MV-4-11 (cell line): ENCODE data around the gene TRIM7.

Experiments used
- DNase-seq: peaks from one replicate; lab custom pipeline; 2025; lab: John Stamatoyannopoulos, UW

TRIM7 gene

DNA sequence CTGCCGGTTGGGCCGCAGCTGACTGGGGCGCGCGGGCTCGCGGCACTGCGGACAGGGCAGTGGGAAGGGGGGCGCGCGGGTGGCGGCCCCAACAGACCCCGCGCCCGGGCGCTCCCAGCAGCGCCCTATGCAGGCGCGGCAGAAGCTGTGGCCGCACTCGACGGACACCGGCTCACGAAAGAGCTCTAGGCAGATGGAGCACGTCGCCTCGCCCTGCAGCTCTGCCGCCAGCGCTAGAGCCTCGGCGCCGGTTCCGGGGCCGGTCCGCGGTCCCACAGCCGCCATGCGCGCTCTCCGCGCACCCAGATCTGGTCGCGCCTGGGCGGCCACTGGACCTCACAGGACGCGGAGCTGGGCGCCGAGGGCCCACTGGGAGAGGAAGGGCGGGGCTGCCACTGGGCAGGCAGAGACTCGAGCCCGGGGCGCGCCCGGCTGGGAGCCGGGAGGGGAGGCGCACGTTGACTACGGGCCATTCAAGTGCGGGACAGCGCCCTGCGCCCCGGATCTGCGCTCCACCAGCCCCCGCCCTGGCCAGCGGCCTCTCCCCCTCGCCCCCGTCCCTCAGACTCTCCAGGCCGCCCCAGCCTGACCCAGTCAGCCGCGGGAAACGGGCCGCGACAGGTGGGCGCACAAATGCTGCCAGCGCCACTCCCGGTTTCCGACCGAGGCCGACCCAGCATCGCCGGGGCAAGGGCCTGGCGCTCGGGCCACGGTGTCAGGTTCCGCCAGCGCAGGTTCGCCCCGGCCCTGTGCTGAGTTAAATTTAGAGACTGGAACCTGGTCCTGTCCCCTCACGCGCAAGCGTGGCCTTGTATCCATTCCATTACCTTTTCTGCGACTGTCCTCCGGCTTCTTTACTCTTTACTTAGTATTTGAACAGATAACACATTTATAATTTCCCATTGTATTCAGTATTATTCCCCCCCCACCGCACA lies at the start of gene TRIM7:
Gene TRIM7 (minus strand): TSS at position 371 of the 935 bp plus-strand sequence. CDS start 86 bp downstream, at position 285.
- no peak for DNase-seq

DNA sequence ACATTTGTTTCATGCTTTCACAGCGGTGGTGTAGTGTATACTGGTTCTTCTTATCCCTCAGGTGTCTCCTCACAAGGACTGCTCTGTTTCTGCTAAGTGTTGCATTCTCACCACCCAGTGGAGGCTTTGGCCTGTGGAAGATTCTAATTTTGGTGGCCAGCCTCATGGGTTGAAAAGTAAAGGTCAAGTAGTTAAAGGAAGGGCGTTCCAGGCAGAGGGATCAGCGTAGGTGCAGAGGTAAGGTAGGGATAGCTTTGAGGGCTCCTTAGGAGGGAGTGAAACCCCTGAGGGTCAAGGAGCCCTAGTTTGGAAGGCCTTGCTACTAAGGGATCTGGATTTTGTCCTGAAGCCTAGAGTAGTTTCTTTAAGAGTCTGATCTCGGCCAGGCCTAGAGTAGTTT lies 43.3 kb upstream of the TRIM7 start:
- no peak for DNase-seq

DNA sequence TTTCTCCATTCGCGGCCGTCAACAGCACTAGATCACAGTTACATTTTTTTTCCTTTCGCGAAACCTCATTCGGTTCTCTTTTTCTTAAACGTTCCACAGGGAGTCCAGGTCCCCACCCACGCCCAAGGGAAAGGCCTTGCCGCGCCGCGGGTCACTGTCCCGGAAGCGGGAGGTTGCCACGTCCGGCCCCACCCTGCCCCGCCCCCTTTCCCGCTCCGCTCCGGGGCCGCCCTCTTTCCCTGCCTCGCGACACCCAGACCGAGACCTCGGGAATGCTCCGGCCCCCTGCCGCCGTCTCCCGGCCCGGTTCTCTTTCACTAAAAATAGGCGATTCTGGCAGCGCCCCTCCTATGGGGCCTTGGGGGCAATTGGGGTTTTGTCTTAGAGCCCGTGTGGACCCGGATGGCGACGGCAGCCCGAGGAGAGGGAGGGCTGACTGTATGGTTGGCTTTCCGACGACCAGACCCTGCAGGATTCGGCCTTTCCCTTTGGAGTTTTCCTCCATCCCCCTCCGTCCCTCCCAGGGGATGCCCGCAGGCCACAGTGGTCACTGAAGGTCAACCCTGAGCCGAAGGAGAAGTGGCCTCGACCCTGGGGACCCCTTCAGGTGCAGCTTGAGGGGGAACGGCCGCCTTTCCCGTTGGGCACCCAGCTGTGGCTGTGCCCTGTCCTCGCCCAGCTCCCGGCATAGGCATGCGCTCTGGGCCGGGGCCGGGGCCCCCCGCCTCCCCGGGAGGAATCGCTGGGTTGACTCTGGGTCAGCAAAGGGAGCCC lies 41.5 kb upstream of the TRIM7 start:
- DNase-seq = no peak

DNA sequence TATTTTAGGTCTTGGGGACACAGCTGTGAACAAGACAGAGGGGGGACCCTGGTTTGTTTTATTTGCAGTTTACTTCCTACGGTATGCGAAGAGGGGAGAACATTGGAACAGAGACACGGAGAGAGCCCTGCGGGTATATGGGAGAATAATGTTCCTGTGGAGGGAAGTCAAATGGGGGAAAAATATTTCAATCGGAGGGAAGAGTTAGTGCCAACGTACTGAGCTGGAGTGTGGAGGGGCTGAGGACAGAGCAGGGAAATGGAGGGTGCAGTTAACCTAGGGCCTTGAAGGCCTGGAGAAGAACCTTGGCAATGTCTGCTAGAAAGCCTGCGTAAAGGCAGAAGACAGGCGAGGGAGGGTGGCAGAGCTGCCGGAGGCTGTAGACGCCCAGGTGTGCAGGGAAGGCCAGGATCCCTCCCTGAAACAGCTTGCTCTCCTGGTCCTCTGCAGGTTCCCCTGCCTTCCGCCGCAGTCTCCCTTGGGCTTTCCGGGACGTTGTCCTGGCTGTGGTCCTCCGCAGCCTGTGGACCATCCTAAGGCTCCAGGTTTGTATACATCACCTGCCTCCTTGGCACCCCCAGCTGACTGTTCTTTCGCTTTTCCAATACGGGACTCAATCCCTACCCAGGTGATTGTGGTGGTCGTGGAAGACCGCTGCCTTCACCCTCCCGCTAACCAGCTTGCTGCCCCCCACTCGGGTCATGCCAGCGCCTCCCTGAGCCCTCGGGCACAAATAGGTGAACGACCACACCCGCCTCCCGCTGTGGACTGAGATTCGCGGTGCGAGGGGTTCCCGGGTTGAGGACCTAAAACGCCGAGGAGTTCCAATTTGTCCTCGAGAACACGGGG lies 40.7 kb upstream of the TRIM7 start:
- DNase-seq = no peak

DNA sequence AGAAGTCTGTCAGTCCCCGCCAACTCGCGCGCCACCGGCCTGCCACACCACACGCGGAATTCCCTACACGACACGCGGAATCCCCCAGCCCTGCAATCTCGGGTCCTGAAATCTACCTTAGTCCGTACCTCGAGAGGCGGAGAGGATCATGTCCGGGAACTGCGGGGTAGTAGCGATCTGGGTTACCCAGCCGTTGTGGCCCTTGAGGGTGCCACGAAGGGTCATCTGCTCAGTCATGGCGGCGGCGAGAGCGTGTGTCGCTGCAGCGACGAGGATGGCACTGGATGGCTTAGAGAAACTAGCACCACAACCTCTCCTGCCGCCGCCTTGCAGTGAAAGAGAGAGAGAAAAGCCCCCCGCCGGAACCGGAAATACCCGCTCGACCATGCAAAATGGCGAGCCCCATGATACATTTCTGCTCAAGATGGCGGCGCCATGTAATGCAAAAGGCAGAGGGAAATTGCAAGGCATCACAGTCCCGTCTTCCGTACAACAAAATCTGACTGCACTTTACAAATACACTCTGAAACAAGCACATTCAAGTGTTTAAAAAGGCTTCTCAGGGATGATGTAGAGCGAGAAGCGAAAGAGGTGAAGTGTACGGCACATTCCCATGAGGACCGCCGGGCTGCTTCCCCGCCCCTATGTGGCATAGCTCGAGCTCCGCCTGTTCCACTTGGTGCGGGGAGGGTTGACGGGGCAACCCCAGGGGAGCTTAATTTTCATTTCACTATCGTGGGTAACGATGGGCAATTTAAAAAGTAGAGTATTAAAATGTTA lies 38.8 kb upstream of the TRIM7 start, which contains the start of gene RACK1:
Gene RACK1 (minus strand): TSS at position 343 of the 780 bp plus-strand sequence. CDS start 106 bp downstream, at position 237.
- no peak for DNase-seq

DNA sequence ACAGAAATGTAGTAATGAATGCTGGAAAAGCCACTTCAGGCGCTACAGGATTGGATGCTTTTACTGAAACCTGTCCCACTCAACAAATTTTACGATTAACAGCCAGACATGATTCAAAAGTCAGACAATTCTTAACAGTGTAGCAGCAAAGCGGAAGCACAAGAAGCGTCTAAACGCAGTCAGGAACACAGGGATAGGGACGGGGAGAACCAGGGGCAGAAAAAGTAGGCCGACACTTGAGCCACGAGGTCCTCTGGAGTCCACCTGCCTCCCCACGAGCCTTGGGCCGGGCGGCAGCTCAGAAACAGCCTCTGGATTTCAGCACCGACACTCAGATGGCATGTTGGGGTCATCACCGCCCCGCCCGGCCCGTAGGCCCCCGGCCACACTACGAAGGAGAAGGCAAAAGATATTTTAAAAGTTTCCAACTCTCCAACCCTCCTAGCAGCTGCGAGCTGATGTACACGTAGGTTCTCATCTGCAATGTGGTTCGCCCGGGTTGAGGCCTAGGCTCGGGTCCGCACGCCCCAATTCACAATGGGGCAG lies 38.1 kb upstream of the TRIM7 start:
- no peak for DNase-seq

DNA sequence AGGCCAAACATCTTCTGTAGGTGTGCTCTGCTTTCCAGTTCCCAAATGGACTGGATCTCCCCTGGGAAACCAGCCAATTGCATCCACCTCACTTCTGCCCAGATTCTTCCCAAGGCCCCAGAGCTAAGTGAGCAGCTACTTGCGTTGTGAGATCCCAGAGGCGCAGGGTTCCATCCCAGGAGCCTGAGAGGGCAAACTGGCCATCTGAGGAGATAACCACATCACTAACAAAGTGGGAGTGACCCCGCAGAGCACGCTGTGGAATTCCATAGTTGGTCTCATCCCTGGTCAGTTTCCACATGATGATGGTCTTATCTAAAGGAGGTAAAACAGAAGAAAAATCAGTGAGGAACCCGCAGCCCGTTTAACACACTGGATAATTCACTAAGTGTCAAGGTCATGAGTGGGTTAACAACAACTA lies 37.0 kb upstream of the TRIM7 start:
- no peak for DNase-seq

DNA sequence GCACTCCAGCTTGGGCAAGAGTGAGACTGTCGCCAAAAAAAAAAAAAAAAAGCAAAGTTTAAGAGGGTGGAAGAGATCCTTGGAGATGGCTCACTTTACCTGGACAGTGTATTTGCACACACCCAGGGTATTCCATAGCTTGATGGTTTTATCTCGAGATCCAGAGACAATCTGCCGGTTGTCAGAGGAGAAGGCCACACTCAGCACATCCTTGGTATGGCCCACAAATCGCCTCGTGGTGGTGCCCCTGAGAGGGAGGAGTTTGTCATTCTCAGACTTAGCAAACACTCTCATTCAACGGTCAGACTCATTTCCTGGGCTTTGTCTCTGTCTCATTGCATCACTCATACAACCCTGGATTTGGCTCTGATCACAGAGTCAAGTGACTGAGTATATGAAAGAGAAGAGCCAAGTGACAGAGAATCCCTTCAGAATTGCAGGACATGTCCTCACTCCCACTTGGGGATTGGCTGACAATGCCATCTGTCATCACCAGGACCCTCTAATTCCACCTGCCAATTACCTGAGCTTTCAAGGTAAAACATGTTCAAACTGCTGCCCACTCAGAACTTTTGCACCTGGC lies 36.5 kb upstream of the TRIM7 start:
- DNase-seq = no peak

DNA sequence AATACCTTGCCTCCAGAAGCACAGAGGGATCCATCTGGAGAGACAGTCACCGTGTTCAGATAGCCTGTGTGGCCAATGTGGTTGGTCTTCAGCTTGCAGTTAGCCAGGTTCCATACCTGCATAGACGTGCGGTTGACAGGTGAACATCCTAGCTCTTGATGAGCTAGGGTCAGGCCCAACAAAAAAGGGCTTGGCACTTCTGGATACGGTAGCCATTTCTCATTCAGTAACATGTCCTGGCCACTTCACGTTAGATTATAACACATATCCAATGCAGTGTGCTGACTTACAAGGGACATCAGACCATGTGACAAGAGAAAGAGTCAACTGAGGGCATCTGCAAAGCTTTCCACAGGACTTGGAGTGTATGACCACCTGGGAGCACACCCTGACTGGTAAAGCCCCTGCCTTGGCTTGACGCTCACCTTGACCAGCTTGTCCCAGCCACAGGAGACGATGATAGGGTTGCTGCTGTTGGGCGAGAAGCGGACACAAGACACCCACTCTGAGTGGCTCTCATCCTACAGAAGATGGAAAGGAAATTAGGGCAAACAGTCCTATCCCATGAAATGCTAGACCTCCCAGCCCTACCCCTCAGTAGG lies 34.2 kb upstream of the TRIM7 start:
- no peak for DNase-seq

DNA sequence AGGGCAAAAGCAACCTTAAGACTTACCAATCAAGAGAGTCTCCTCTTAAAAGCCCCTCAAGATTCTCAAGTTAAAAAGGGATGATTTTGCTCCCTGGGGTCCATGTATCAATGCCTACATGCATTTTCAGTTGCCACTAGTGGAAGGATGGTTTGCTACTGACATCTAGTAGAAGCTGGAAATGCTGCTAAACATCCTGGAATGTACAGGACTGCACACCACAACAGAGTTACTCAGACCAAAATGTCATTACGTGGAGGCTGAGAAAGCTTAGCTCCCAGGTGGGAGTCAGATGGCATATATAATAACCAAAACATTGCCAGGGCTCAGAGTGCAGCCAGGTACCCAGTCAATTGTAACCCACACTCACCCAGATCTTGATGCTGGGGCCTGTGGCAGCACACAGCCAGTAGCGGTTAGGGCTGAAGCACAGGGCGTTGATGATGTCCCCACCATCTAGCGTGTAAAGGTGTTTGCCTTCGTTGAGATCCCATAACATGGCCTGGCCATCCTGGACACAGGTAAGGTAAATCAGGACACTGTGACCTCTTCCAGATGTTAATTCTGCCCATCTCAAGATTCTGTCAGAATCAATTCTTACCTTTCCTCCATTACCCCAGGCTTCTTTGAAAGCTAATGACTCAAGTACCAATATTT lies 32.9 kb upstream of the TRIM7 start:
- no peak for DNase-seq

DNA sequence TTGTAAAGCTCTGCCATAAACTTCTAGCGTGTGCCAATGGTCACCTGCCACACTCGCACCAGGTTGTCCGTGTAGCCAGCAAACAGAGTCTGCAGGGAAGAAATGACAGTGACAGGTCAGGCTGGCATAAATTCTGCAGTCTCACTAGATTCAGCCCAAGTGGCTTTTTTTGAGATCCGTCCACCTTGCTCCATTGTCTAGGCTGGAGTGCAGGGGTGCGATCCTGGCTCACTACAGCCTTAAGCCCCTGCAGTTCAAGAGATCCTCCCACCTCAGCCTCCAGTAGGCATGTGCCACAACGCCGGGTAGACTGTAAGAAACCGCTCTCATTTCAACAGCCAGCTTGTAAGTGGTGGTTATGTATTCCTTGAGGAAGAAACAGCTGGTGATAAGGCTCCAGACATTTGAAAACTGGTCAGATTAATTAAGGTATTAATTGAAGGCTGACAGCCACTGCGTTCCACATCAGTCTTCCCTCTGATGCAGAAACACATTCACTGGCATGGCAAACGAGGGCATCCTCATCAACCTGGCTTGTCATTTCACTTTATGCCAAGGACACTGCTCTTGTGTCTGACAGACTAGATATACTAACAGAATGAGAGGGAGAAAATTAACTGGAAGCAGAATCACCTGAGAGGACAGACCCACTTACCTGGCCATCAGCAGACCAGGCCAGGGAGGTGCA lies 32.1 kb upstream of the TRIM7 start:
- no peak for DNase-seq

DNA sequence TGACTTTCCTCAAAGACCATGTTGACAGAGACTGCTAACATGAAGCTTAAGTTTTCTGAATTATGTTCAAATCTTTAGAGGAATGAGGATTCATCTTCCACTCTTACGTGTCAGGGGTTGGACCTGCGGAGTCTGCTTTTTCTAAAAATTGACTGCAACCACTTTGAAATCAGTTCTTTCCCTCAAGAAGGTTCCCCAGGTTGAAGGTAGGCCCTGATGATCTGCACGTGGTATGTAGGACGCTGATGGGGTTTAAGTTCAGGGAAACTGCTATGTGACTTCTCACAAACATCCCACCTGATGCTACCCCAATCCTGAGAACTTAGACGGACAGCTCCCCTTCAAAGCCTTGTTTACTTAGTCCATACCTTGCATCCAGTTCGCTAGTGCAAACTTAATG lies 31.5 kb upstream of the TRIM7 start:
- DNase-seq = no peak

DNA sequence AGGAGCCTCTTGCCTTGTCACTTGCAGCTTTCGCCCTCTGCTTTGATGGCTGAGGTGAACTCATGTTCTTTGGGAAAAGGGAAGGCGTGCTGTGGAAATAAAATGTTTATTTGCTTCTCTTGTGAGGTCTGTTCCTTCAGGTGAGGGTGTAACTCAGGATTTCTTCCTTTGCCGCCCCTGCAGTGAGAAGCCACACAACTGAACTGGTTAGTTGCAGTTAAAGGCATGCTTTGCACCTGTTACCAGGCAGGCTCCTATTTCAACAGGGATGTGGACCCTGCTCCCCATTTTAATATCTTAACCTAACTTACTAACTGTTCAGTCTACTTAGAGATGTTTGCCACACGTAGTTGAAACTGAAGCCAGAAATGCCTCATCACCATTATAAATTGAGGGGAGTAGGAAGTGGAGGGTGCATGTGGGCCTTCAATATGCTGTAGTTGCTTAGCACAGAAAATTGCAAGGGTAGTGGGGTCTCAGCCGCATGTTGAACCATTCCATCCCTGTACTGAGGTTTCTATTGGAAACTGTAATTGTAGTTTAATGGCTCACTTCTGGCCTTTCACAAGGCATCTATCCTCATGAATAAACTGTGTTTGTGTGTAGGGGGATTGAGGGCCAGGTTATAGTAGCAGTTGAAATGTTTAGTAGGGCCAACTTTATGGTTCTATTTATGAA lies 30.8 kb upstream of the TRIM7 start:
- no peak for DNase-seq

DNA sequence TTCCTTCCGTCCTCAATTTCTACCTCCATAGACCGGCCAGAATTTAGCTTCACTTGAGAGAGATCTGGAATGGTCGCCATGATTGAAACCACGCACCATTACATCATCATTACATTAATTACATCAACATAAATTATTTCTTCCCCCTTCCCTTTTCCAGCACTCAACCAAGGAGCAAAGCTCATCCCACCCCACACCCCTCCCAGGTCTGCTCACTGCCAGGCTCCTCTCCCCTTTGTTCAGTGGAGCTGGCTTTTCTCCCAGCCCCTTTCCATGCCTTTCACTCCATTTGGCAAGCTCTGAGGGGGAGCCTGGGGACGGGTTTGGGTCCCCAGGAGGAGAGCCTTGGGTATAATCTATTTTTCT lies 30.3 kb upstream of the TRIM7 start:
- no peak for DNase-seq

DNA sequence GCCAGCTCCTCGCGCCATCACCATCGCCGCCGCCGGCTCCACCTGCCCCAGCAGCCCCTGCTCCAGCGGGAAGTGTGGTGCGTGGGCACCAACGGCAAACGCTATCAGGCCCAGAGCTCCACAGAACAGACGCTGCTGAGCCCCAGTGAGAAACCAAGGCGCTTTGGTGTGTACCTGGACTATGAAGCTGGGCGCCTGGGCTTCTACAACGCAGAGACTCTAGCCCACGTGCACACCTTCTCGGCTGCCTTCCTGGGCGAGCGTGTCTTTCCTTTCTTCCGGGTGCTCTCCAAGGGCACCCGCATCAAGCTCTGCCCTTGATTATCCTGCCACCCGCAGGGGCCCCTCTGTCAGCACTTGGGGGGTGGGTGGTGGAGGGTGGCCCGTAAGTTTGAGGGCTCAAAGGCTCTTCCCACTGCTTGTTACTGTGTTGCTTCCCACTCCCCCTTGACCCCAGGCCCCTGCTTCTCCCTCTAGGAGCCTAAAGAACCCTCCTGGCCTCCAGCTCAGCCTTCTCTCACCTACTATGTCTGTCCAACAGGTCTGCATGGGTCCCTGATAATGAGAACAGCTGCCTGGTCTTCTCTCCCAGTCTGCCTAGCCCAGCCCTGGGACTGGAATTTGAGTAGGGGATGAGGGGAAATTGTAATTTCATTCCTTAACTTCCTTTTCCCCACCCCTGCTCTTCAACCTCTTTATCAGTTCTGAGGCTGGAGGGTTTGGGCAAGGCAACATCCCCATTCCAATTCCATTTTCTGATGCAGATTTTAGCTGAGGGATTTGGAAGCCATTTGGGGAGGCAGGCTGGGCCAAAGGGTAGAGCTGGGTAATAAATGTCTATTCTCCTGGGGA lies 29.7 kb upstream of the TRIM7 start:
- no peak for DNase-seq

DNA sequence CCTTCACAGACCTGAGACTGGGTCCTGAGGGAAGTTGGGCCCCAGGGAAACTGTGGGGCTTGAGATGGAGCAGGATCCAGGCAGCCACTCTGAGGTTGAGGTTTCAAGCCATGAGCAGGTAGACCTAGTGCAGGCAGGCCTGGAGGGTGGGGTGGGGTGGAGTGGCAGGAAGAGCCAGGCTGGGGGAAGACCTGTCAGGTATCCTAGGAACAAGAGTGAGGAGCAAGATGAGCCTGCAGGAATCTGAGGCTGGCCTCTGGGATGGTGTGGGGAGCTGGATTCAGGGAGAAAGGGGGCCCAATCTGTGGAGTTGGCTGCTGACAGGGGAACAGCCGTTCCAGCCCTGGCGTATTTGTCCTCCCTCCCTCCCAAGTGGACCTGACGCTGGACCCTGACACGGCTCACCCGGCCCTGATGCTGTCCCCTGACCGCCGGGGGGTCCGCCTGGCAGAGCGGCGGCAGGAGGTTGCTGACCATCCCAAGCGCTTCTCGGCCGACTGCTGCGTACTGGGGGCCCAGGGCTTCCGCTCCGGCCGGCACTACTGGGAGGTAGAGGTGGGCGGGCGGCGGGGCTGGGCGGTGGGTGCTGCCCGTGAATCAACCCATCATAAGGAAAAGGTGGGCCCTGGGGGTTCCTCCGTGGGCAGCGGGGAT lies 28.9 kb upstream of the TRIM7 start:
- no peak for DNase-seq
